Measurements from ENCODE around the gene UBE2F. TPM values are rescaled to one million over a fixed set of nuclear protein-coding genes. Genes with fewer than 3 reads are reported as not detected.

UBE2F gene
- polyA plus RNA-seq, 3 donors, result 51.1 to 120 (median 117) TPM

DNA sequence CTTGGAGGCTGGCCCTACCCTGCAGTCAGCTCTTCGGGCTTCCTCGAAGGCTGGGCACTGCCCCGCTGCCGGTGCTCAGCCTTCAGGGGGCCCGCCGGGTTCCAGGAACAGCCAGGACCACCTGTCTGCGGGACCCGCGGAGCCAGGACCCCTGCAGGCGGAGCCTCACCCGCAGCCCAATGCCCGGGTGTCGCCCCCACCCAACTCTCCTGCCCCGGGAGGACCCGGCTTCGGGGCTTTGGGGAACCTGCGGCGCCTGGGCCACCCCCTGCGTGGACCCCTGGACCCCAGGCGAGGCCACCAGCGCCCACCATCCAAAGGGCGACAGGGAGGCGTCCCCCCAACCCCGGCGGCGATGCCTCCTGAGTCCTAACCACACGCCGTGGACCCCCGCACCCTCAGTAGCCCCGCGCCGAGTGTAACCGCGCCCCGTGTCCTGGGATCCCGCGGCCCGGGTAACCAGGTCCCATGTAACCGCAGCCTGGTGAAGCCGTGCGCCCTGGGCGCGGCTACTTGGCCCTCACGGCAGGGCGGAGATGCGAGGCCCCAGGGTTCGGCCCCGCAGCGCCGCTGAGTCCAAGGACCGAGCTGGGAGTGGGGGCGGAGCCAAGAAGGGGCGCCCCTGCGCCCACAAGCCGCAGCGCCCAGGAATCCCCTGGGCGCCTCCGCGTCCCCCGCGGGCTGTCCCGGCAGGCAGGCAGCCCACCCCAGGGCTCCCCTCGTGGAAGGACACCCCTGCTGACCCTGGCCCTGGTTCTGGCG lies 11.0 kb upstream of the UBE2F start:
- Mint-ChIP-seq H3K36me3 (no peaks in the 10 kb centered on the region), H3K4me3 (peak overlapping the region in 1 of 2 donors; percentile 76), H3K9me3 (peaks cover 0 to 12% (median 4%) of the 10 kb centered on the region in 7 donors), H3K27ac (no peak overlapping the region), H3K27me3 (ENCODE audit: low read depth in 3 of 3) (peaks cover 24 to 44% (median 30%) of the 10 kb centered on the region in 3 donors), H3K4me1 (peaks cover 5% of the 10 kb centered on the region)
- Histone ChIP-seq H3K79me2 (ENCODE audit: insufficient read depth, low read length) (no peaks in the 10 kb centered on the region), H4K20me1 (ENCODE audit: insufficient read depth, low read length) (no peaks in the 10 kb centered on the region), H3K4me3 (replicated peaks in 1 of 3; ENCODE audit: low read depth in 2 of 3, low read length in 3 of 3) (no peak overlapping the region), H3K27ac (ENCODE audit: low read depth in 1 of 2, low read length in 2 of 2) (no peak overlapping the region), H2AFZ (ENCODE audit: insufficient read depth, low read depth, low read length, poor library complexity, severe bottlenecking) (no peak overlapping the region), H3K27me3 (ENCODE audit: control insufficient read depth in 2 of 2, insufficient read depth in 2 of 2, low read length in 2 of 2) (peaks cover 17 to 28% of the 10 kb centered on the region in 2 donors), H3K4me1 (ENCODE audit: control insufficient read depth in 1 of 2, insufficient read depth in 2 of 2, low read length in 2 of 2) (no peaks in the 10 kb centered on the region), H3K4me2 (replicated peaks; ENCODE audit: extremely low read depth, low read length, poor library complexity, severe bottlenecking) (no peak overlapping the region), H3K9ac (ENCODE audit: insufficient read depth, low read length, poor library complexity, severe bottlenecking) (no peak overlapping the region), H3K36me3 (replicated peaks in 1 of 2; ENCODE audit: control insufficient read depth in 1 of 2, insufficient read depth in 2 of 2, low read length in 2 of 2) (no peaks in the 10 kb centered on the region), H3K9me3 (replicated peaks in 1 of 2; ENCODE audit: control insufficient read depth in 1 of 2, insufficient read depth in 1 of 2, low read length in 2 of 2) (peaks cover 0 to 1% of the 10 kb centered on the region in 2 donors)
- WGBS (ENCODE audit: insufficient coverage), result 22% methylated on average over 62 of the region's 64 CpGs
- DNase-seq, result no peak
- intact Hi-C loops (cut with micrococcal nuclease), result no loop called here
- TF ChIP-seq, protein P1, sequence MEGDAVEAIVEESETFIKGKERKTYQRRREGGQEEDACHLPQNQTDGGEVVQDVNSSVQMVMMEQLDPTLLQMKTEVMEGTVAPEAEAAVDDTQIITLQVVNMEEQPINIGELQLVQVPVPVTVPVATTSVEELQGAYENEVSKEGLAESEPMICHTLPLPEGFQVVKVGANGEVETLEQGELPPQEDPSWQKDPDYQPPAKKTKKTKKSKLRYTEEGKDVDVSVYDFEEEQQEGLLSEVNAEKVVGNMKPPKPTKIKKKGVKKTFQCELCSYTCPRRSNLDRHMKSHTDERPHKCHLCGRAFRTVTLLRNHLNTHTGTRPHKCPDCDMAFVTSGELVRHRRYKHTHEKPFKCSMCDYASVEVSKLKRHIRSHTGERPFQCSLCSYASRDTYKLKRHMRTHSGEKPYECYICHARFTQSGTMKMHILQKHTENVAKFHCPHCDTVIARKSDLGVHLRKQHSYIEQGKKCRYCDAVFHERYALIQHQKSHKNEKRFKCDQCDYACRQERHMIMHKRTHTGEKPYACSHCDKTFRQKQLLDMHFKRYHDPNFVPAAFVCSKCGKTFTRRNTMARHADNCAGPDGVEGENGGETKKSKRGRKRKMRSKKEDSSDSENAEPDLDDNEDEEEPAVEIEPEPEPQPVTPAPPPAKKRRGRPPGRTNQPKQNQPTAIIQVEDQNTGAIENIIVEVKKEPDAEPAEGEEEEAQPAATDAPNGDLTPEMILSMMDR (IDR thresholded peaks at IDR 0.05), result no peak

DNA sequence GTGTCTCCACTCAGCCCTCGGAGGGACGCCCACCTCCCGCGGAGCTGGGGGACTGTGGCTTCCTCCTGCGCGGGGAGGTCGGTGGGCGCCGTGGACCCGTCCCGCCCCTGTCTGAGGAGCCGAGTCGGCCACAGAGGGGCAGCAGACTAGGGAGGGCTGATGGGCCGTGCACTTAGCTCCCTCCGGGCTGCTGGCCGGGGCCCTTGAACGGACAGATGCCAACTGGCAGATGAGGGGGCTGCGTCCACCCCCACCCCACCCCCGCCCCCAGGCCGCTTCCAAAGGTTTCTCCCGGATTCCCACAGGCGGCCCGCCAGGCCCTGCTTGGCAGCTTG lies 10.4 kb upstream of the UBE2F start:
- intact Hi-C loops (cut with micrococcal nuclease), result no loop called here
- H3K4me3 Mint-ChIP-seq, result no peak overlapping the region
- H3K4me3 ChIP-seq (replicated peaks in 1 of 3; ENCODE audit: low read depth in 2 of 3, low read length in 3 of 3), result no peak overlapping the region
- H3K9ac ChIP-seq (ENCODE audit: insufficient read depth, low read length, poor library complexity, severe bottlenecking), result no peak overlapping the region
- no peaks in the 10 kb centered on the region for H3K79me2 ChIP-seq (ENCODE audit: insufficient read depth, low read length)
- no peak for DNase-seq
- H3K36me3 ChIP-seq (replicated peaks in 1 of 2; ENCODE audit: control insufficient read depth in 1 of 2, insufficient read depth in 2 of 2, low read length in 2 of 2), result no peaks in the 10 kb centered on the region
- H3K9me3 ChIP-seq (replicated peaks in 1 of 2; ENCODE audit: control insufficient read depth in 1 of 2, insufficient read depth in 1 of 2, low read length in 2 of 2), result peaks cover 0 to 7% of the 10 kb centered on the region in 2 donors
- no peak overlapping the region for H3K27ac Mint-ChIP-seq
- TF ChIP-seq, protein P1 (IDR thresholded peaks at IDR 0.05), result no peak
- 0% methylated on average over 6 of the region's 23 CpGs for WGBS (ENCODE audit: insufficient coverage)
- H2AFZ ChIP-seq (ENCODE audit: insufficient read depth, low read depth, low read length, poor library complexity, severe bottlenecking), result no peak overlapping the region
- no peaks in the 10 kb centered on the region for H4K20me1 ChIP-seq (ENCODE audit: insufficient read depth, low read length)
- peaks cover 4 to 17% (median 8%) of the 10 kb centered on the region in 7 donors for H3K9me3 Mint-ChIP-seq
- H3K4me1 ChIP-seq (ENCODE audit: control insufficient read depth in 1 of 2, insufficient read depth in 2 of 2, low read length in 2 of 2), result no peaks in the 10 kb centered on the region
- H3K27me3 ChIP-seq (ENCODE audit: control insufficient read depth in 2 of 2, insufficient read depth in 2 of 2, low read length in 2 of 2), result peaks cover 17 to 28% of the 10 kb centered on the region in 2 donors
- no peak overlapping the region for H3K27ac ChIP-seq (ENCODE audit: low read depth in 1 of 2, low read length in 2 of 2)
- peaks cover 5% of the 10 kb centered on the region for H3K4me1 Mint-ChIP-seq
- peaks cover 24 to 41% (median 30%) of the 10 kb centered on the region in 3 donors for H3K27me3 Mint-ChIP-seq (ENCODE audit: low read depth in 3 of 3)
- no peaks in the 10 kb centered on the region for H3K36me3 Mint-ChIP-seq
- no peak overlapping the region for H3K4me2 ChIP-seq (replicated peaks; ENCODE audit: extremely low read depth, low read length, poor library complexity, severe bottlenecking)
